GM15510 (cell line): ENCODE measurements around the gene APCDD1L.

Source experiments
- POLR2A ChIP-seq: IDR thresholded peaks from 3 replicates; pipeline ENCODE4 v1.6.1; 2011; ENCODE audit warnings: borderline replicate concordance; ENCODE audit not compliant: insufficient read length; ENCODE audit errors: extremely low read depth

APCDD1L gene

DNA sequence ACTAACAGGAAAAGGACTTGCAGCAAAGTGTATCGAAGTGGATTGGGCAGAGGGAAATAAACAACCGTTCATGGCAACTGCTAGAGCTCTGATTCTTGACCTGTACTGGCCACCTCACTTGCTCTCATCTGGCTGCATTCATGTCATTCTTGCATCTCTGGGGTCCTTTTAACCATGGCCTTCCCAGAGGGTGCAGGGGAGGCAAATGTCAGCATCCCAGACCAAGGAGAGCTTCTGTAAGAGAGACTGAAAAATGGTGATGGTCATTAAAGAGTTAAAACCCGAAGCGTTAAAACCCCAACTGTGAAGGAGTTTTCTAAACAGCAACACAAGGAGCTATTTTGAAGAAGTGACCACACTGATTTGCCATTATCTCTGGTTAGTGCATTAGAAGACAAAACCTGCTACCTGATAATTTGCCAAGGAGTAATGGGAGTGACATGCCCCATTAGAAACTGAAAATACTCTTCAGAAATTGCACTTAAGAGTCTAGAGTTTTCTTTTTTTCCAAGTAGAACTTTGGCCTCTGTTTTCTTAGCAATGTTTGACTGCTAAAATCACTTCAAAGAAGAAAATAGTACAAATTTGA is 62.4 kb downstream of the APCDD1L start:
- no peak for TF ChIP-seq POLR2A

GRCh38 chr20:58450254-58450653 is 64.9 kb downstream of the APCDD1L start:
- TF ChIP-seq POLR2A, result no peak

- no peak for TF ChIP-seq POLR2A
These were observed 65.4 kb downstream of the APCDD1L start for GRCh38 chr20:58449681-58450221.

DNA sequence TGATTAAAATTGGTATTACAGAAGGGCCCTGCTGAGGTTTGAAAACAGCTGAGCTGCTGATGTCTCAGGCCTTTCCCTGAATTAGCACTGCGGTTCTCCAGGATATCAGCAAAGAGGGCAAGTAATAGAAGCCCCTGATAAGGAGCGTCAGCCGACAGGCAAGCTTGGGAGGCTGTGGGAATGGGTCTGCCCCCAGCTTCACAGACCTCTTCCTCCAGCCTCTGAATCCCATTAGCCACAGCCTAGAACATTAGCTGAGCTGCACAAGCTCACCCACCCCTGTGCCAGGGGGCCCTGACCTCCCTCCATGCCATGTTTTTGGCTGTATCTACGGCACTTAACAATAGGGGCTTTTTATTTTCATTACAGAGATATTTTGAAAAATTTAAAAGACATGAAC is 66.2 kb downstream of the APCDD1L start:
- TF ChIP-seq POLR2A, result no peak

DNA sequence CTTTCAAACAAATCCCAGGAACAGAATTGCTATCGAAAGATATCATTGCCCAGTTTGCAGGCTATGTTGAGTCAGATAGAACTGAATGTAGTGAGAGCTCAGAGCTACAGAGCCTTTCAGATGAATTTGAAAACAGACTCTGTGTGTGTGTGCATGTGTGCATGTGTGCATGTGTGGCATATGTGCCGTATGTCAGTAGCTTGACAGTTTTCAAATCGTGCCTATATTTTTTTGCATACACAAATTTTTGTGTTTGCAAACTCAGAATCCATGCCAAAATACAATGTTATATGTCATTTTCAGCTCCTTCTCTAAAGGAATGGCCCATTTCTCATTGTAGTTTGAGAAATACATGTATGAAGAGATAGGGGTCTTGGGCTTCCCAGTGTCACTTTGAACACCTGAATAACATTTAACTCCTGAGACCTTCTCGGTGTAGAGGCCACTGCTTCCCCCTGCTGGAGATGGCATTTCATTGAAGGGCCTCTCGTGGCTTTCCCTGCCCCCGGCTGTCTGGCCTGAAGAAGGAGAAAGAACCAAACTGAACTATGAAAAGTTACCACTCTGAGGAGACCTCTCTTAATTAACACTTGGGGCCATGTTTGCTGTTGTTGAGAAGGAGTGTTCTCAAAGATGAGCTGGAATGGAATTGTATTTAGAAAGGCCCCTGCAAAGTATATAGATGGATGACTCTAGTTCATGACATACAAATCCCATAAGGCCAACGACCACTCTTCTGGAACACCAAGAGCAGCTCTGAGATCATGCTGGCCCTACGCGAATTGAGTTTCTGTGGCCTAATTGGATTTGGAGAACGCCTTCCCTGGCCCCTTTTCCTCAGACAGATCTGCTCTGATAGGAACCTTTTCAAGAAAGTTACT is 67.4 kb downstream of the APCDD1L start:
- no peak for TF ChIP-seq POLR2A

GRCh38 chr20:58446960-58447265 is 68.3 kb downstream of the APCDD1L start:
- TF ChIP-seq POLR2A, result no peak

DNA sequence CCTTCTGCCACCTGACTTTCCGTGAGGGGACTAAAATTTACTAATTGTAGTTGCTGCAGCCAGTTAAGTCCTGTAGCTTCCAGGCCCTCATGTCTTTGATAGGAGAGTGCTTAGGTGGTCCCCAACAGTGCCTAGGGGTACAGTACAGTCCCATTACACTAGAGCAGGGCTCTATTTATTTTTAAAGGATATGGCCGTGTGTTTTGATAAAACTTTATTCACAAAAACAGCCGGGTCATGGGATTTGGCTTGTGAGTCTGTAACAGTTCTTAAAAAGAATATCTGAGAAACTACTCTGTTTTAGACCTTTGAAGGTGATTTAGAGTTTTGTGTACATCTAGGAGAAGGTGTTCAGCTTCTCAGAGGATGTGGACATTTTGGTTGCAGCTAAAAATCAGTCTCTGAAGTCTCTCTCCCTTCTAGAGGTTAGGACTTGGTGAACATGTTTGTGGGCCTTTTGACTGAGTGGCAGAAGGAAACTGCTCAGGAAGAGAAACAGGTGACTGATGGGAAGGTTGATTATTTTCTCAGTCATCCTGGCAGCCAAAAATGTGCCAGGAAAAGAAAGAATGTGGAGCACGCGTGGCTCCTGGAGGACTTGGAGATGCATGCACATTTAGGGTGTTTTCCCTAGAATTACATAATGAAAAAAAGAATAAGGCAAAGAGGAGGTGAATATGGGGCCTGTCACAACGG is 68.8 kb downstream of the APCDD1L start:
- no peak for TF ChIP-seq POLR2A

DNA sequence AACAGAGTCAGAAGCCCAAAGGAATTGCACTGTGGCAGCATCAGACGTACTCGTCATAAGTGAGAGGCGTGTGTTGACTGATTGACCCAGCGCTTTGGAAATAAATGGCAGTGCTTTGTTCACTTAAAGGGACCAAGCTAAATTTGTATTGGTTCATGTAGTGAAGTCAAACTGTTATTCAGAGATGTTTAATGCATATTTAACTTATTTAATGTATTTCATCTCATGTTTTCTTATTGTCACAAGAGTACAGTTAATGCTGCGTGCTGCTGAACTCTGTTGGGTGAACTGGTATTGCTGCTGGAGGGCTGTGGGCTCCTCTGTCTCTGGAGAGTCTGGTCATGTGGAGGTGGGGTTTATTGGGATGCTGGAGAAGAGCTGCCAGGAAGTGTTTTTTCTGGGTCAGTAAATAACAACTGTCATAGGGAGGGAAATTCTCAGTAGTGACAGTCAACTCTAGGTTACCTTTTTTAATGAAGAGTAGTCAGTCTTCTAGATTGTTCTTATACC is 70.4 kb downstream of the APCDD1L start:
- TF ChIP-seq POLR2A, result no peak

GRCh38 chr20:58441723-58442122 is 73.5 kb downstream of the APCDD1L start:
- no peak for TF ChIP-seq POLR2A

DNA sequence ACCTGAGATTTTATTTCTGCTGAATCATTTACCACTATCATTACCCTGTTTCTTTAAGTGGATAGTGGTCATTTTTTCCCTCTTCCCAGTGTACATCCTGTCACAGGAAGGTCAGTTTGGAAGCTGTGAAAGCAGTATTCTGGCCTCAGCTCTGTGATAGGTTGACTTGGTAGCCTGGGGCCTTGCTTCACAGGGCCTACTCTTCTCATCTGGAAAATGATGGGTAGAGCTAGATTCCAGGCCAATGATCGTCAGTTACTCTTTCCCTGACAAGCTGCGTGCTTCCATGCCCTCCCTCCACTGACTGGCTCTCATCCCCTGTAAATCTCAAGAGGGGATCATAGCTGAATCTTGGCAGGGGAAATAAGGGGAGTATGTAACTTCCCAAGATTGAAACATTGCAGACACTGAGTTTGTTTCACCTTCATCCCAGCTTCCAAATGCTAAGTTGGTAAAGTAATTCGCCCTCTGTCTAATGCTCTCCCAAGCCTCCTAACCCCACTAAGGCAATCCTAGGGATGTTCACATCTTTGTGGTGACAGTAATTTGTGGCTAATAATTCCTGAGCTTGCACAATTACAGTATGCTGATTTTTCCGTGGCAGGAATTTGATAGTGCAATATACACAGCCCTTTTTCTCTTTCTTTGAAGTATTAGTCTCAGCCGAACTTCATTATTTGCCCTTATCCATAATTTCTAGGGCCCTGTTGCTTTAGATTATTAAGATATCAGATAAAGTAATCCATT is 75.0 kb downstream of the APCDD1L start:
- TF ChIP-seq POLR2A, result no peak

GRCh38 chr20:58438970-58439808 is 76.0 kb downstream of the APCDD1L start:
- TF ChIP-seq POLR2A, result no peak

DNA sequence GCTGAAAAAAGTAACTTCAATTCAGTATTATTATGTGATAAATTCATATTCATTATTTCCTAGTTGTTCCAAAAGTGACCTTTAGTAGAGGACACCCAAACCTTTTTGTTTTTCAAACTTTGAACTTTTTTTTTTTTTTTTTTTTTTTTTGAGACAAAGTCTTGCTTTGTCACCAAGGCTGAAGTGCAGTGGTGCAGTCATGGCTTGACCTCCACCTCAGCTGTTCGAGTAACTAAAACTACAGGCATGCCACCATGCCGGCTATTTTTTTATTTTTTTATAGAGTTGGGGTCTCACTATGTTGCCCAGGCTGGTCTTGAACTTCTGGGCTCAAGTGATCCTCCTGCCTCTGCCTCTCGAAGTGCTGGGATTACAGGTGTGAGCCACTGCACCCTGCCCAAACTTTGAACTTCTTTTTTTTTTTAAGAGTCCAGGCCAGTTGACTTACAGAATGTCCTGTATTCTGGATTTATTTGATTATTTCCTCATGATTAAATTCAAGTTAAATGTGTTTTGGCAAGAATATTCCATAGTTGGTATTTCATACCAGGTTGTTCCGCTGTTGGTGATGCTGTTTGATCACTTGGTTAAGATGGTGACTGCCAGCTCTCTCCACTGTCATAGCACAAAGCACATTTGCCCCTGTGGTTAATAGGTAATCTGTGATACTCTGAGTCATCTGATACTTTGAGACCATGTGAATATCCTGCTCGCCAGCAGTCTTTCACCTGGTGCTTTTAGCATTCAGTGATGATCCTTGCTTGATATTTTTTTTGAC is 78.1 kb downstream of the APCDD1L start:
- TF ChIP-seq POLR2A, result no peak

GRCh38 chr20:58435237-58435636 is 80.0 kb downstream of the APCDD1L start:
- no peak for TF ChIP-seq POLR2A
